H1 (cell line): ENCODE data around the gene UNC79. TPM values are rescaled to one million over a fixed set of nuclear protein-coding genes. Genes with fewer than 3 reads are reported as not detected.

Experiments used
- CHD1 ChIP-seq: IDR thresholded peaks from 2 replicates; pipeline ENCODE4 v1.6.1; 2012; ENCODE audit warnings: low read depth, low read length, improper control_type of control experiment
- CHD7 ChIP-seq: fragments of 300-600 bp; sonication (generic); IDR thresholded peaks from 2 replicates; pipeline ENCODE4 v1.7.1; 2012; ENCODE audit warnings: low read length, moderate library complexity, mild to moderate bottlenecking, inconsistent platforms; ENCODE audit not compliant: insufficient replicate concordance
- GTF2F1 ChIP-seq: IDR thresholded peaks from 2 replicates; pipeline ENCODE4 v1.6.1; 2012; ENCODE audit warnings: low read depth, low read length, improper control_type of control experiment, borderline replicate concordance
- RFX5 ChIP-seq: IDR thresholded peaks from 2 replicates; pipeline ENCODE4 v1.6.1; 2011; ENCODE audit warnings: low read depth, low read length, improper control_type of control experiment, borderline replicate concordance
- SAP30 ChIP-seq: fragments of 300-600 bp; sonication (generic); IDR thresholded peaks from 2 replicates; pipeline ENCODE4 v1.7.1; 2012; ENCODE audit warnings: low read length, moderate library complexity, mild to moderate bottlenecking, inconsistent platforms; ENCODE audit not compliant: insufficient read depth, insufficient replicate concordance
- polyA plus RNA-seq, 7 experiments: library from polyadenylated mRNA; depleted of rRNA in 3 of 7; stranded (reverse) in 5 of 7; unstranded in 2 of 7; fragments of >200 nt in 5 of 7; fragments of 200-250 nt in 2 of 7; gene quantifications; 1 replicate in 5 of 7; 2 replicates in 1 of 7; 4 replicates in 1 of 7; pipeline versions ENCODE4 v1.2.1 to v1.2.3, GENCODE V29; 2011 to 2013; ENCODE audit warnings: missing spikeins in 2 of 7, mixed read lengths in 2 of 7
- total RNA-seq: library from RNA; stranded (reverse); fragmentation: NEBNext Ultra II Directional; extraction: Animal tissue kit (Norgen Biotek cat#: 25700); gene quantifications from 2 replicates; pipeline ENCODE4 v1.2.1, GENCODE V29; 2021

The UNC79 gene
- total and polyA plus RNA-seq, 2 of the 8 experiments (the other 6 are each of a cell fraction or from before 2014, with no cell fraction given) = 1.8 to 2.3 TPM

GRCh38 chr14:93592786-93593185 is 162.0 kb downstream of the UNC79 start (continued):
- TF ChIP-seq RFX5 = no peak
- TF ChIP-seq SAP30 = no peak
- no peak for TF ChIP-seq CHD7
- TF ChIP-seq CHD1 = no peak
- TF ChIP-seq GTF2F1 = no peak
